ENCODE data around the gene HTRA1. TPM values are rescaled to one million over a fixed set of nuclear protein-coding genes. Genes with fewer than 3 reads are reported as not detected.

The HTRA1 gene
- polyA plus RNA-seq, 6 donors from 2014 or later = not detected

DNA sequence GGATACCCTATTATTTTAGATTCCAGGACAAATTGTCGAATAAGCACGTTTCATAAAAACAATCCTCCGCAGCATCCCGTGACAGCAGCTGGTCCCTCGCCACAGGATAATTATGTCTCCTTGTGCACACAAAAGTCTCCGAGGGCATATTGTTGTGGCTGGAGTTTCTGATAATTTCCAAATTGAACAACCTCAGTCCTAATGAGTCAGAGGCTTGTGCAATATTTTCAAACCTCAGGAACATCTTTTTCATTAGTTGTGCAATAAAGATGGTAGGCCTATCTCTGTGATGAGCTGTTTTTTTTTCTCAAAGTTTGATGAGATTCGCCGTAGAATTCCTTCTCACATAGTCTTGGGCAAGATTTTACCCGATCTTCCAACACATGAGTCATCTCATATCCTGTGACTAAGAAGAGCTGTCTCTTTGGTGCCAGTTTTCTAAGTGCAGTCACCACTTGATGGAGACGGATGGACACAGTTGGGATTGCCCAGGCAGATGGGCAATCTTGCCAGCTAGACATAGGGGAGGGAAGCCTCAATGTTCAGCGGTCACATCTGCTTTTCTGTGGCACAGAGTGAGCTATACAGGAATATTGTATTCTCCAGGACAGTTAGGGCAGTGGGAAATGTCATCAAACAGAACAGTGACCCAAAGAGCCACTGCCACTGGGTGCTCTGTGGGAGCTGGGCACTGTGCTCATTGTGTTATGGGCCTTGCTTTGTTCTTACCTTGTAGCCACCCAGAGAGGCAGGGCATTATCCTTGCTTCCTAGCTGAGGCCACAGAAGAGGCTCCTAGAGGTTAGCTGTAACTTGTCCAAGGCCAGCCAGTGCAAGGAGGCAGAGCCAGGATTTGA is 7.8 kb downstream of the HTRA1 start:
- DNase-seq (no peak), ATAC-seq (ENCODE audit: low read depth in 2 of 2) (no peak)
- peaks cover 57 to 86% (median 59%) of the 10 kb centered on the region in 3 donors for H3K27me3 Mint-ChIP-seq
- no peaks in the 10 kb centered on the region for H3K9me3 Mint-ChIP-seq
- no peaks in the 10 kb centered on the region for H3K36me3 Mint-ChIP-seq
- peaks cover 0 to under 1% (median 0%) of the 10 kb centered on the region in 3 donors for H3K4me1 Mint-ChIP-seq
- no peak overlapping the region for H3K27ac Mint-ChIP-seq
- no peak overlapping the region for H3K4me3 Mint-ChIP-seq

DNA sequence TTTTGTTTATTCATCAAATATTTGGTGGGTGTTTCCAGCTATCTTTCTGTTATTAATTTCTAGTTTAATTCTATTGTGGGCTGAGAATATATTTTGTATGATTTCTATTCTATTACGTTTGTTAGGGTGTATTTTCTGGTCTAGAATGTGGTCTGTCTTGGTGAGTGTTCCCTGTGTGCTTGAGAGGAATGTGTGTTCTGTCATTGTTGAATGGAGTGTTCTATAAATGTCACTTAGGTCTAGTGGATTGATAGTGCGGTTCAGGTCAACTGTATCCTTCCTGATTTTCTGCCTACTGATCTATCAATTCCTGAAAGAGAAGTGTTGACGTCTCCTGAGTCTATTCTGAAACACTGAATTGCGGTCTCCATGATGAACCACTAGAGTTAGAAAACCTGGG is 8.5 kb downstream of the HTRA1 start:
- no peak overlapping the region for H3K4me3 Mint-ChIP-seq
- H3K27ac Mint-ChIP-seq = no peak overlapping the region
- no peaks in the 10 kb centered on the region for H3K9me3 Mint-ChIP-seq
- H3K4me1 Mint-ChIP-seq = peaks cover 0 to 6% (median 5%) of the 10 kb centered on the region in 3 donors
- no peak for DNase-seq
- H3K36me3 Mint-ChIP-seq = no peaks in the 10 kb centered on the region
- ATAC-seq (ENCODE audit: low read depth in 2 of 2) = no peak
- peaks cover 55 to 88% (median 57%) of the 10 kb centered on the region in 3 donors for H3K27me3 Mint-ChIP-seq

DNA sequence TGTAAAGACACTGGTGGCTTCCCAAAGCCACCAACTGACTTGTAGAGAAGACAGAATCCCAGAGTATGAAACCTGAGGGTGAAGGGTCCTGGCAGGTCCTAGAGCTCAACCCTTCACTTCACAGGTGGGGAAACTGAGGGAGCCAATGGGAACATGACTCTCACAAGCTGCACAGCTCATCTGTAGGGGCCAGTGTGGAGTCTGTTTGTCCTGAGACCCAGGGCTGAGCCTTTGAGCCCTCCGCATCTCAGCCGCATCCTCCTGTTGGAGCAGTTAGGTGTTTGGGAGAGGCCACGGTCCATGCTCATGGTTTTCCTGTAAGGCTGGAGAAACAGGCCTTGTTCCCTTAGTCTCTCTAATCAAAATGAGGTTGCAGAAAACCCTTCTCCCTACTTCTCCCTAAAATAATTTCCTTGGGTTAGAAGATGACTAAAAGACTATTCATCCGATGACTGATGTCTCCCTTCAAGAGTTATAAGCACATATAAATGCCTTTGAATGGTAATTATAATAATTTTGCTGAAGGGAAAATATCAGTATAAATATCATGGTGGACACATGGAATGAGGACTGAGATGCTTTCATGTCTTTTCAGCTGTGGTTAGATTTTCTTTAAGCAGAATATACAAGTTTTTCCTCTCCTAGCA is 10.3 kb downstream of the HTRA1 start:
- H3K27me3 Mint-ChIP-seq = peaks cover 49 to 87% (median 64%) of the 10 kb centered on the region in 3 donors
- H3K36me3 Mint-ChIP-seq = no peaks in the 10 kb centered on the region
- H3K4me3 Mint-ChIP-seq = no peak overlapping the region
- H3K4me1 Mint-ChIP-seq = peaks cover 0 to 7% (median 5%) of the 10 kb centered on the region in 3 donors
- no peaks in the 10 kb centered on the region for H3K9me3 Mint-ChIP-seq
- no peak for ATAC-seq (ENCODE audit: low read depth in 2 of 2)
- no peak for DNase-seq
- H3K27ac Mint-ChIP-seq = no peak overlapping the region

DNA sequence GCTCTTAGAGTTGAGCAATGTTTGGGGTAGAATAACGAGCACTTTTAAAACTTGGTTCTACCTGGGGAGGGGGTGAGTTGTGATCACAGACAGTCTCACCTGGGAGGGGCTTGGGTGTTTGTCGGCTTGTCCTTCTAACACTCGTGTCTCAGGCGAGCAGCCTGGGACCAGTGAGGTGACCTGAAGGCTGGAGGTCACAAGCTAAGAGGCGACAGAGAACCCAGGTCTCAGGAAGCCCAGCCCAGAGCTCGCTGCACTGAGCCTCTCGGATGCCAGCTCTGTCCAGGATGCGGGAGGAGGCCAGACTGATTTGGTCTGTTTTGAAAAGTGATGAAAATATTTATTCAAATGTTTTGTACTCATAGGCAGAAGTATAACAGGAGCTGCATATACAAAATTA is 11.8 kb downstream of the HTRA1 start:
- Mint-ChIP-seq H3K27ac (no peak overlapping the region), H3K4me1 (peaks cover 0 to 7% (median 5%) of the 10 kb centered on the region in 3 donors), H3K36me3 (no peaks in the 10 kb centered on the region), H3K27me3 (peaks cover 38 to 85% (median 64%) of the 10 kb centered on the region in 3 donors), H3K9me3 (no peaks in the 10 kb centered on the region), H3K4me3 (no peak overlapping the region)
- no peak for ATAC-seq (ENCODE audit: low read depth in 2 of 2)
- DNase-seq = no peak

DNA sequence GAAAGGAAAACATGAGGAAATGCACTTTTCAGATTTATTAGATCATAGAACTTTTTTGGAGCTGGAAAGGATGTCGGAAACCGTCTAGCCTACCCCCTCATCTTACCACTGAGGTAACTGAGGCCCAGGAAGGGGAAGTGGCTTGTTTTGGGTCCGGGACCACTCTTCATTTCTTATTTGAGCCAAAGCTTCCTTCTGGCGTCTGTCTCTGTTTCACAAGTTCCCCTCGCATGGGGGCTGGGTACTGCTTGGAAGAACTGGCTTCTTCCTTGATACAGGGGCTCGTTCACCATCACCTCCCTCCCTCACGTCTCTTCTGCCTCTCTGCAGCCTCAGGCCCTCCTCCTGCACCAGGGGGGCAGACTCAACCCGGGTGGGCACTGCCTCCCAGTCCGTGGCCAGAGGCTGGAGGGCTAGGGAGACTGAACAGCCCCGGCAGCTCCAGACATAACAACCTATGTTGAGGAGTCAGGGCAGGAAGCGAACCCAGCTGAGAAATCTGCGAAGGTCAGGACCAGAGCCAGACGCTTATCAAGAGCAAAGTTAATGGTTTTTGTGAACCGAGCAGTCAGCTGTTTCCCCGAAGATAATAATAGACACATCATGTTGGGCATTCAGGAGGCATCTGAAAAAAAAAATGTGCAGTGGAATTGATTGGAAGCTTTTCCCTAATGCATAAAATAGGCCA is 12.9 kb downstream of the HTRA1 start:
- H3K9me3 Mint-ChIP-seq = no peaks in the 10 kb centered on the region
- no peaks in the 10 kb centered on the region for H3K36me3 Mint-ChIP-seq
- H3K27ac Mint-ChIP-seq = peak overlapping the region in 1 of 6 donors; percentile 28
- DNase-seq (no peak), ATAC-seq (ENCODE audit: low read depth in 2 of 2) (no peak)
- peaks cover 36 to 87% (median 59%) of the 10 kb centered on the region in 3 donors for H3K27me3 Mint-ChIP-seq
- peak overlapping the region in 1 of 8 donors; percentile 8 for H3K4me3 Mint-ChIP-seq
- peaks cover 0 to 7% (median 5%) of the 10 kb centered on the region in 3 donors for H3K4me1 Mint-ChIP-seq

DNA sequence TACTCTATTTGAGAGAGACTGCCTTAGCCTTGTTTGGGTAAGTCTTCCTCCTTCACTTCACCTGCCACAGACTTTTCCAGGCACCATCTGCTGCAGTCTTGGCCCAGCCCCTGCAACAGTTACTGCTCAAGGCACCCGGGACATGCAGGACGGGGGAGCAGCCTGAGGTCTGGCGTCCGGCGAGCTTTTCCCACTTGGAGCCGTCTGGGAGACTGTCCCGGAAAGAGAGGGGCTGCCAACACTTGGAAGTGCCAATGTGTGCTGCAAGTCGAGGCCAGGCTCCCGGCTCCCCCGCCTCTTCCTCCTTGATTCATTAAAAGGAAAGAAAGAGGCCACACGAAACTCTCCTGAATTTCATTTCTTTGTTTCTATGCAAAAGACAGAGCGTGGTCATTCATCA is 13.7 kb downstream of the HTRA1 start:
- peaks cover 0 to 7% (median 5%) of the 10 kb centered on the region in 3 donors for H3K4me1 Mint-ChIP-seq
- DNase-seq (no peak), ATAC-seq (ENCODE audit: low read depth in 2 of 2) (no peak)
- no peaks in the 10 kb centered on the region for H3K9me3 Mint-ChIP-seq
- H3K27me3 Mint-ChIP-seq = peaks cover 35 to 87% (median 59%) of the 10 kb centered on the region in 3 donors
- H3K27ac Mint-ChIP-seq = no peak overlapping the region
- no peak overlapping the region for H3K4me3 Mint-ChIP-seq
- H3K36me3 Mint-ChIP-seq = no peaks in the 10 kb centered on the region

DNA sequence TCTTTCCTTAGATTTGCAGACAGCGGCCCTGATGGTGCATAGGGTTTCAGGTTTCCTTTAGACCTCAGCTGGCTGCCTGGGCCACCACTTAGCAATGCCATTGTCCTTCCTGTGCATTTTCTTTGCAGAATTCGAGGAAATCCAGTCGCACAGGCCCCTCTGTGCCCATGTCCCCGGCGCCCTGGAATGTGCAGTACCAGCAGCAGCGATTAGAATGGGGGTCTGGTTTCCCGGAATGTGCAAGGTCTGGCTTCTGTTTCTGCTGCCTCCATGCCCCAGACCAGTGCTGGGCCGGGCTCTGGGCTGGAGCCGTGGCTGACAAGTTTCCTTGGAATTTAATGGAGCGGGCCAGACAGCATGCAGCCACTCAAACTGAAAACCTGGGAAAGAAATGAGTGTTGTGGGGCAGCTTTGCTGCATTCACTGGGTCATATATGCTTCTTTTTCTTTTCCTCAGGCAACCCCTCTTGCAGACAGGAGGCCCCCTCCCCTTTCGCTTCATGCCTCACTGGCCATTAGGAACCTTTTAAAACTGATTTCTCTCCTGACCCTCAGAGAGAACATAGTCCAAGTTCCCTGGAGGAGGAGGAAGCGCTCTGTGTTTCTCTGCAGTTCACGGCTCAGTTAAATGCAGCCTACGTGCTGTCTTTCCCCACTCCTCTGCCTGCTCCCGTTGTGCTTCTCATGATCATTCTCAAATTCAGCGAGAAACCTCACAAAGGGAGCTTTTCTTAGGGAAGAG is 14.4 kb downstream of the HTRA1 start:
- H3K27ac Mint-ChIP-seq = peak overlapping the region in 1 of 6 donors; percentile 37
- no peaks in the 10 kb centered on the region for H3K9me3 Mint-ChIP-seq
- H3K4me1 Mint-ChIP-seq = peaks cover 0 to 7% (median 5%) of the 10 kb centered on the region in 3 donors
- ATAC-seq (ENCODE audit: low read depth in 2 of 2) = no peak
- peaks cover 32 to 84% (median 59%) of the 10 kb centered on the region in 3 donors for H3K27me3 Mint-ChIP-seq
- no peak for DNase-seq
- no peaks in the 10 kb centered on the region for H3K36me3 Mint-ChIP-seq
- no peak overlapping the region for H3K4me3 Mint-ChIP-seq

DNA sequence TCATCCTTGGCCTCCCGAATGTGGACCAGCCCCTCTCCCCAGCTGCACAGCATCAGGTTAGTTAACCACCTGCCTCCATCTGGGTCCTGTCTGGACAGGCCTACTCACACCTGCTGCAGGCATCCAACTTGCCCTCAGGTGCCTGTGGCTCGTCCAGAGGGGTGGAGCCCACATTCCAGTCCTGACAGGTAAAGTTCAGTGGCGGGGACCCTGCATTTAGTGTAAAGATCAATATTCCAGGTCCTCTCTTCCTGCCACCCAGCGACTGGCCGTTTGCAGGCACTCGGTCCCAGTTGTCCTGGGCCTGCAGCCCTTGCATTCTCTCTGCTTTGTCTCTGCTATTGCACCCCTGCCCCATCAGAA is 15.0 kb downstream of the HTRA1 start:
- H3K27me3 Mint-ChIP-seq = peaks cover 30 to 84% (median 59%) of the 10 kb centered on the region in 3 donors
- peak overlapping the region in 1 of 6 donors; percentile 37 for H3K27ac Mint-ChIP-seq
- peaks cover 0 to 2% (median 0%) of the 10 kb centered on the region in 7 donors for H3K9me3 Mint-ChIP-seq
- H3K4me3 Mint-ChIP-seq = no peak overlapping the region
- peaks cover 0 to 7% (median 5%) of the 10 kb centered on the region in 3 donors for H3K4me1 Mint-ChIP-seq
- no peak for DNase-seq
- ATAC-seq (ENCODE audit: low read depth in 2 of 2) = no peak
- no peaks in the 10 kb centered on the region for H3K36me3 Mint-ChIP-seq

DNA sequence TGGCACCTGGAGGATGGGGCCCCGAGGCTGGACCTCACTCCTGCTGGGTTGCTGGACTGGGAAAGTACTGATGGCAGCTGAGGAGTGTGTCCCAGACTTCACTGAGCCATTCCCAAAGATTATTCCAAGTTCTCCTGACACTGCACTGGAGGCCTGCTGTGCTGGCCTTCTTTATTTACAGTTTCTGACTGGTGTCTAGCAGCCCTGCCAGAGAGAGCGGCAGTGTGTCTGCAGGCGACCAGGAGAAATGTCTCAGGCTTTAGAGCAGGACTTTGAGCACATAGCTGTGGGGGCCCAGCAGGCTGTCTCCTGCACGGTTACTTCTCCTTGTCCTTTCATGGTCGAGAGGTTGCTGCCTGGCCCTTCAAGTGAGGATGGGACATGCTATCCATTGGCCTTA is 16.1 kb downstream of the HTRA1 start:
- ATAC-seq (ENCODE audit: low read depth in 2 of 2) (no peak), DNase-seq (no peak)
- peaks cover 6 to 7% of the 10 kb centered on the region in 2 donors for H3K36me3 Mint-ChIP-seq
- no peak overlapping the region for H3K4me3 Mint-ChIP-seq
- H3K4me1 Mint-ChIP-seq = peaks cover 0 to 7% (median 5%) of the 10 kb centered on the region in 3 donors
- no peak overlapping the region for H3K27ac Mint-ChIP-seq
- peaks cover 0 to 10% (median 3%) of the 10 kb centered on the region in 7 donors for H3K9me3 Mint-ChIP-seq
- H3K27me3 Mint-ChIP-seq = peaks cover 36 to 85% (median 62%) of the 10 kb centered on the region in 3 donors

DNA sequence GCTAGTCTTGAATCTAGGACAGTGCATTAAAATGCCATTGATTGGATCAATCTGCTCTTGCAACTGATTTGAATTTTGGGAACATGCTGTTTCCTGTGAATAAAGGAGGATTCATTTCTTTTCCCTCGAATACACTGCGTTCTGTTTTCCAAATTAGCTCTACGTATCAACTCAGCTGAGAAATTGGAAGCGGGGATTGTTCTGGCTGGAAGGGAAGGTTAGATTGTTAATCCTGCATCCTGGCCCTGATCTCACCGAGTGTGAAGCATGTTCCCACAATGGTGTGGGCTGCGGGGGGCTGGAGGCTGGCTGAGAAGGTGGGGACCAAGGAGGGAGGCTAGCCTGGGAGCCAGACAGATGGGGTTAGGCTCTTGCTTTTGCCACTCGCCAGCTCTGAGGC is 17.6 kb downstream of the HTRA1 start:
- no peak for ATAC-seq (ENCODE audit: low read depth in 2 of 2)
- H3K4me3 Mint-ChIP-seq = no peak overlapping the region
- peaks cover 6 to 7% of the 10 kb centered on the region in 2 donors for H3K36me3 Mint-ChIP-seq

DNA sequence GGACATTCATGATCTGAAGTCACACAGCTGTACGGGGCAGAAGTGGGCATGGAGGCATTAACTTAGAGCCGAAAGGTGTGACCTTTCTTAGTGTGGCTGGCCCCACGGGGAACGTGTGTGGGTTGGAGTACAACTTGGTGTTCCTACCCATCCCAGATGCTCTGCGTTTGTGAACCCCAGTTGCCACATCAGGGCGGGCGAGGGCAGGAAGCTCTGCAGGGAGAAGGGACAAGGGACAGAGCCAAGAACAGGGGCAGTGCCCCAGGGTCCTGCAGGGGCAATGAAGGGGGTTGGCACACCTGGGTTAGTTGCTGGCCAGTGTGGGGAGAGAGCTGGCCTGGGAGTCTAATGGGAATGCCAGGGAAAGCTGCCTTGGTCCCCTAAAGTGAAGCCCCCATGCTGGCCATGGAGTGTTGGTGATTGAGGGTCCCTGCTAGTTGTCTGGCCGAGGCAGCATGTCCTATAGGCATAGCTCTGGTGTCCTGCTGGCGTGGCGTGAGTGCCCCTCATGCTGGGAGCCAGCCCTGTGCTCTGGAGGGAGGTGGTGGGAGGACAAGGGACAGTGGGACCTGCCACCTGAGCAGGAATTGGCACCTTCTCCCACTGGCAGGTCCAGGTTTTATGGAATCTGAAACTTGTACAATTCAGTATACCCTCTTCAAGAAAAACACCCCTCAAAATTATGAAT is 18.9 kb downstream of the HTRA1 start:
- H3K27ac Mint-ChIP-seq = no peak overlapping the region
- no peak overlapping the region for H3K4me3 Mint-ChIP-seq
- DNase-seq (no peak), ATAC-seq (ENCODE audit: low read depth in 2 of 2) (no peak)
- peaks cover 0 to 10% (median 3%) of the 10 kb centered on the region in 7 donors for H3K9me3 Mint-ChIP-seq
- peaks cover 26 to 60% (median 60%) of the 10 kb centered on the region in 3 donors for H3K27me3 Mint-ChIP-seq
- H3K36me3 Mint-ChIP-seq = peaks cover 6 to 7% of the 10 kb centered on the region in 2 donors
- H3K4me1 Mint-ChIP-seq = no peaks in the 10 kb centered on the region

More for the DNA sequence above, 17.6 kb downstream of the HTRA1 start:
- Mint-ChIP-seq H3K27ac (no peak overlapping the region), H3K4me1 (peaks cover 0 to 7% (median 5%) of the 10 kb centered on the region in 3 donors), H3K9me3 (peaks cover 0 to 10% (median 3%) of the 10 kb centered on the region in 7 donors), H3K27me3 (peaks cover 28 to 70% (median 59%) of the 10 kb centered on the region in 3 donors)
- no peak for DNase-seq

DNA sequence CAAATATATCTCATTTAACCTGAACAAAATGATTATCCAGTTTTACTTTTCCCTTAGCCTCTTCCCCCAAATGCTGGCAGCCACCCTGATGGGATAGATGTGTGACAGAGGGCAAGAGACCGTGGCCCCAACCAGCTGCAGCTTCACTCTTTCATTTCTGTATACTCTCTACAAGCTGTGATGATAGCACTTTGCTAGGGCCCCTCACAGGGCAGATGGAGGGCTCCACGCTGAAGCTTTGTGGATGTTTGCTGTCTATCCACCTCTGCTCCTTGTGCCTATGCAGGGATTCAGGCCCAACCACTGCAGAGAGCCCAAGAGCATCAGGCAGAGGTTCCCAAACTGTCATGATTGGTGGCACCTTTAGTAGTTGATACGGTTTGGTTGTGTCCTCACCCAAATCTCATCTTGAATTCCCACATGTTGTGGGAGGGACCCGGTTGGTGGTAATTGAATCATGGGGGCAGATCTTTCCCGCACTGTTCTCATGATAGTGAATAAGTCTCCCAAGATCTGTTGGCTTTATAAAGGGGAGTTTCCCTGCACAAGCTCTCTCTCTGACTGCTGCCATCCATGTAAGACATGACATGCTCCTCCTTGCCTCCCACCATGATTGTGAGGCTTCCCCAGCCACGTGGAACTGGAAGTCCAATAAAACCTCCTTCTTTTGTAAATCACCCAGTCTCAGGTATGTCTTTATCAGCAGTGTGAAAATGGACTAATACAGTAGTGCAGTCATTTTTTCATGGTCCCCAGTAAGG is 20.1 kb downstream of the HTRA1 start:
- Mint-ChIP-seq H3K4me1 (no peaks in the 10 kb centered on the region), H3K36me3 (peaks cover 6 to 7% of the 10 kb centered on the region in 2 donors), H3K27me3 (peaks cover 31 to 59% (median 55%) of the 10 kb centered on the region in 3 donors), H3K4me3 (peak overlapping the region in 1 of 8 donors; percentile 4), H3K27ac (no peak overlapping the region), H3K9me3 (peaks cover 0 to 10% (median 3%) of the 10 kb centered on the region in 7 donors)
- ATAC-seq (ENCODE audit: low read depth in 2 of 2) (no peak), DNase-seq (no peak)

Measured in naive B cell (primary cell).